GM18499 (cell line): ENCODE data around the gene TXNRD2.
"Not testable (repeated sequence)": the region's sequence is repeated elsewhere in the genome, so short reads cannot be mapped to it uniquely, and the experiment has no call there.

Experiments used
- ATAC-seq: cut with Tn5 transposase; IDR thresholded peaks from one replicate; pipeline ENCODE4 v1.9.1; 2021; ENCODE audit warnings: moderate number of reproducible peaks; ENCODE audit not compliant: insufficient read depth, unreplicated experiment

The TXNRD2 gene

GRCh38 chr22:19911540-19912270 is 29.9 kb downstream of the TXNRD2 start:
- no peak for ATAC-seq

- no peak for ATAC-seq
Measured at GRCh38 chr22:19910180-19910744, 31.4 kb downstream of the TXNRD2 start.

- no peak for ATAC-seq
Measured at GRCh38 chr22:19909350-19910179, 32.1 kb downstream of the TXNRD2 start.

GRCh38 chr22:19907902-19908301 is 33.7 kb downstream of the TXNRD2 start:
- ATAC-seq, result not testable (repeated sequence)

GRCh38 chr22:19906864-19907263 is 34.8 kb downstream of the TXNRD2 start:
- ATAC-seq, result not testable (repeated sequence)

GRCh38 chr22:19905347-19906276 is 36.0 kb downstream of the TXNRD2 start:
- no peak for ATAC-seq

- ATAC-seq, result no peak
Measured at GRCh38 chr22:19904935-19905334, 36.7 kb downstream of the TXNRD2 start.

- ATAC-seq, result no peak
Measured at GRCh38 chr22:19904174-19904856, 37.3 kb downstream of the TXNRD2 start.

GRCh38 chr22:19903513-19903912 is 38.1 kb downstream of the TXNRD2 start:
- no peak for ATAC-seq

GRCh38 chr22:19903031-19903430 is 38.6 kb downstream of the TXNRD2 start:
- no peak for ATAC-seq

- ATAC-seq, result no peak
Measured at GRCh38 chr22:19902245-19902715, 39.3 kb downstream of the TXNRD2 start.

GRCh38 chr22:19901577-19902244 is 39.9 kb downstream of the TXNRD2 start:
- ATAC-seq, result no peak

GRCh38 chr22:19900707-19901436 is 40.7 kb downstream of the TXNRD2 start:
- ATAC-seq, result no peak

GRCh38 chr22:19898831-19899567 is 42.6 kb downstream of the TXNRD2 start:
- ATAC-seq, result no peak

- ATAC-seq, result no peak
Measured at GRCh38 chr22:19898145-19898544, 43.5 kb downstream of the TXNRD2 start.

GRCh38 chr22:19897726-19898125 is 43.9 kb downstream of the TXNRD2 start:
- ATAC-seq, result no peak

- no peak for ATAC-seq
Measured at GRCh38 chr22:19896665-19897355, 44.8 kb downstream of the TXNRD2 start.
